HepG2 (cell line): ENCODE results near the gene HBE1. TPM values are rescaled to one million over a fixed set of nuclear protein-coding genes. Genes with fewer than 3 reads are reported as not detected.

ENCODE experiments used
- ATAC-seq: fragments of 200-7000 bp; cut with Tn5 transposase; 3 replicates; pipeline ENCODE4 v1.9.1; 2020; ENCODE audit warnings: mild to moderate bottlenecking, moderate library complexity
- BruUV-seq: library from RNA; stranded (reverse); fragments of 400-500 nt; replicated peaks from 2 replicates; lab custom pipeline; 2021; lab: Mats Ljungman, UMichigan
- CTCF ChIA-PET: fragments of 300-600 bp; formaldehyde crosslinking; extraction: SDS; loops from one replicate; lab custom pipeline; 2021; ENCODE audit warnings: low total read pairs, inconsistent platforms, low intra/inter-chr PET ratio; lab: Yijun Ruan, JAX
- POLR2A ChIA-PET: fragments of 350-600 bp; sonication (Branson Sonifier 250); formaldehyde crosslinking; loops from one replicate; lab custom pipeline; 2020; ENCODE audit warnings: antibody characterized with exemption, inconsistent platforms; lab: Yijun Ruan, JAX
- DNase-seq: peaks from one replicate; pipeline ENCODE4 v3.0.0-alpha.2; 2015; ENCODE audit warnings: low spot score
- FAIRE-seq: peaks from 3 replicates; lab custom pipeline; 2011; peaks lifted over from hg19 to GRCh38; lab: Jason Lieb, UNC
- H2AFZ ChIP-seq: one replicate; pipeline ENCODE4 v1.6.1; 2011; ENCODE audit warnings: low read length, inconsistent platforms
- H3K27ac ChIP-seq: fragments of 300-600 bp; 3 replicates; pipeline ENCODE4 v1.8.0; 2011; ENCODE audit warnings: mixed run types, mild to moderate bottlenecking, mixed read lengths, low read length, inconsistent platforms; ENCODE audit not compliant: insufficient read depth; ENCODE audit errors: extremely low read length
- H3K27me3 ChIP-seq, 2 experiments: fragments of 200-600 bp in 1 of 2; 2 replicates in 1 of 2; 3 replicates in 1 of 2; pipeline versions ENCODE4 v1.6.0 to v1.8.0; 2011; ENCODE audit warnings: low read length in 2 of 2, mild to moderate bottlenecking in 2 of 2, moderate library complexity in 2 of 2, inconsistent platforms in 1 of 2; ENCODE audit not compliant: insufficient read depth in 2 of 2, control insufficient read depth in 1 of 2
- H3K36me3 ChIP-seq, 2 experiments: fragments of 200-600 bp in 1 of 2; replicated peaks in 1 of 2; 2 replicates in 1 of 2; 3 replicates in 1 of 2; pipeline versions ENCODE4 v1.5.1 to v1.8.0; 2011; ENCODE audit warnings: low read length in 2 of 2, inconsistent platforms in 1 of 2; ENCODE audit not compliant: insufficient read depth in 2 of 2, control insufficient read depth in 1 of 2
- H3K4me1 ChIP-seq: 2 replicates; pipeline ENCODE4 v1.5.1; 2012; ENCODE audit warnings: low read length, inconsistent platforms; ENCODE audit not compliant: insufficient read depth
- H3K4me2 ChIP-seq: 2 replicates; pipeline ENCODE4 v1.6.0; 2011; ENCODE audit warnings: low read depth, low read length, inconsistent platforms
- H3K4me3 ChIP-seq, 3 experiments: fragments of 200-600 bp in 1 of 3; sonication (generic), shearing (Covaris generic) in 1 of 3; replicated peaks in 1 of 3; 2 replicates each; pipeline ENCODE4 v1.5.1; 2011 to 2016; ENCODE audit warnings: low read length in 3 of 3, inconsistent platforms in 2 of 3, low read depth in 2 of 3, mild to moderate bottlenecking in 2 of 3, control low read depth in 1 of 3, mixed read lengths in 1 of 3; ENCODE audit not compliant: insufficient read depth in 1 of 3
- H3K79me2 ChIP-seq: one replicate; pipeline ENCODE4 v1.6.1; 2011; ENCODE audit warnings: low read length, inconsistent platforms; ENCODE audit not compliant: insufficient read depth
- H3K9ac ChIP-seq: 2 replicates; pipeline ENCODE4 v1.6.0; 2011; ENCODE audit warnings: mild to moderate bottlenecking, low read depth, low read length, inconsistent platforms; ENCODE audit not compliant: insufficient read depth
- H3K9me3 ChIP-seq: 2 replicates; pipeline ENCODE4 v1.5.1; 2012; ENCODE audit warnings: mild to moderate bottlenecking, low read length
- H4K20me1 ChIP-seq: 2 replicates; pipeline ENCODE4 v1.6.0; 2011; ENCODE audit warnings: inconsistent platforms, mild to moderate bottlenecking, low read length, moderate library complexity; ENCODE audit not compliant: insufficient read depth
- CENPT ChIP-seq: sonication (generic); formaldehyde crosslinking; IDR thresholded peaks from 2 replicates; pipeline ENCODE4 v1.8.0; 2022; ENCODE audit warnings: low read depth, mild to moderate bottlenecking, moderate library complexity, missing genetic modification reagents
- ELF4 ChIP-seq: sonication (generic); formaldehyde crosslinking; IDR thresholded peaks from 2 replicates; pipeline ENCODE4 v1.5.0; 2020; ENCODE audit warnings: missing genetic modification reagents, mild to moderate bottlenecking, moderate library complexity, borderline replicate concordance
- JUN ChIP-seq: sonication (generic); formaldehyde crosslinking; IDR thresholded peaks from 2 replicates; pipeline ENCODE4 v1.4.0; 2020; ENCODE audit warnings: mild to moderate bottlenecking, missing genetic modification reagents
- KLF6 ChIP-seq: IDR thresholded peaks from 2 replicates; pipeline ENCODE4 v1.8.0; 2016; ENCODE audit warnings: missing biosample characterization, missing genetic modification reagents
- MED1 ChIP-seq: sonication (generic); formaldehyde crosslinking; IDR thresholded peaks from 2 replicates; pipeline ENCODE4 v1.4.0; 2020; ENCODE audit warnings: missing genetic modification reagents
- MED13 ChIP-seq: sonication (generic); formaldehyde crosslinking; IDR thresholded peaks from 2 replicates; pipeline ENCODE4 v1.5.0; 2020; ENCODE audit warnings: missing genetic modification reagents
- MLX ChIP-seq: IDR thresholded peaks from 2 replicates; pipeline ENCODE4 v1.6.1; 2016
- POLR2G ChIP-seq: fragments of 200-400 bp; formaldehyde crosslinking; IDR thresholded peaks from 2 replicates; pipeline ENCODE4 v1.6.1; 2018; ENCODE audit warnings: mild to moderate bottlenecking, low read depth, low read length, moderate library complexity
- RAD21 ChIP-seq: fragments of 450-650 bp; formaldehyde crosslinking; IDR thresholded peaks from 2 replicates; pipeline ENCODE4 v1.5.0; 2020; ENCODE audit warnings: mild to moderate bottlenecking
- SIN3A ChIP-seq: IDR thresholded peaks from 2 replicates; pipeline ENCODE4 v1.6.1; 2011; ENCODE audit warnings: low read depth, mild to moderate bottlenecking, control low read depth, low read length, borderline replicate concordance
- TFDP2 ChIP-seq: sonication (generic); formaldehyde crosslinking; IDR thresholded peaks from 2 replicates; pipeline ENCODE4 v1.4.0; 2020; ENCODE audit warnings: missing genetic modification reagents
- ZC3H13 ChIP-seq: sonication (generic); formaldehyde crosslinking; IDR thresholded peaks from 2 replicates; pipeline ENCODE4 v1.8.1; 2023; ENCODE audit warnings: mild to moderate bottlenecking, missing genetic modification reagents, moderate library complexity
- ZFP62 ChIP-seq: sonication (generic); formaldehyde crosslinking; IDR thresholded peaks from 2 replicates; pipeline ENCODE4 v1.4.0; 2020; ENCODE audit warnings: missing genetic modification reagents
- ZNF180 ChIP-seq: sonication (generic); formaldehyde crosslinking; IDR thresholded peaks from 2 replicates; pipeline ENCODE4 v1.4.0; 2020; ENCODE audit warnings: low read depth, missing genetic modification reagents, borderline replicate concordance
- ZNF597 ChIP-seq: sonication (generic); formaldehyde crosslinking; IDR thresholded peaks from 2 replicates; pipeline ENCODE4 v1.5.0; 2020; ENCODE audit warnings: missing genetic modification reagents
- ZNF703 ChIP-seq: sonication (generic); formaldehyde crosslinking; IDR thresholded peaks from 2 replicates; pipeline ENCODE4 v1.5.1; 2020; ENCODE audit warnings: missing genetic modification reagents, mild to moderate bottlenecking, moderate library complexity, borderline replicate concordance
- ZNF75D ChIP-seq: sonication (generic); formaldehyde crosslinking; IDR thresholded peaks from 2 replicates; pipeline ENCODE4 v1.8.1; 2023; ENCODE audit warnings: missing genetic modification reagents, mild to moderate bottlenecking, borderline replicate concordance
- ZNF768 ChIP-seq: sonication (generic); formaldehyde crosslinking; IDR thresholded peaks from 2 replicates; pipeline ENCODE4 v1.4.0; 2020; ENCODE audit warnings: missing genetic modification reagents
- WGBS: methylation state at CpG from one replicate; pipeline ENCODE4 v1.1.6; 2017; ENCODE audit warnings: low lambda C conversion rate; 5-methylcytosine and 5-hydroxymethylcytosine counted together
- in situ Hi-C: cut with HindIII; loops from 2 replicates; pipeline ENCODE4 v1.10.0; 2017; ENCODE audit warnings: low pct_unique_long_range_greater_than_20kb; ENCODE audit not compliant: extremely low pct_ligation_motif_present
- intact Hi-C: fragments of 100-400 bp; cut with micrococcal nuclease; formaldehyde crosslinking; loops from one replicate; pipeline ENCODE4 v1.10.0; 2022; ENCODE audit not compliant: unreplicated experiment
- polyA plus RNA-seq, 8 experiments: library from polyadenylated mRNA; depleted of rRNA in 3 of 8; stranded (reverse) in 7 of 8; unstranded in 1 of 8; fragments of >200 nt; fragmentation: Illumina TruSeq in 4 of 8; extraction: Trizol in 4 of 8; gene quantifications; 2 replicates each; pipeline versions ENCODE4 v1.2.1 to v1.2.3, GENCODE V29; 2011 to 2016; ENCODE audit warnings: low read depth in 4 of 8, missing spikeins in 1 of 8, mixed read lengths in 1 of 8; ENCODE audit not compliant: insufficient read depth in 1 of 8
- total RNA-seq, 5 experiments: library from RNA; depleted of rRNA; stranded (reverse); fragments of >200 nt; fragmentation: Illumina TruSeq; extraction: Trizol; gene quantifications; 2 replicates each; pipeline ENCODE4 v1.2.3, GENCODE V29; 2016; ENCODE audit warnings: low read depth in 1 of 5

HBE1 gene
- total and polyA plus RNA-seq, 2 of the 13 experiments (the other 11 are each of a cell fraction or from before 2014, with no cell fraction given): 0.24 to 0.35 TPM

- CTCF ChIA-PET: no interaction called here
- in situ Hi-C loops: no loop called here
These were observed 25.9 kb downstream of the HBE1 start for GRCh38 chr11:5243816-5244180.

More at GRCh38 chr11:5243816-5244180, 25.9 kb downstream of the HBE1 start:
- Histone ChIP-seq H3K4me3 (no peak overlapping the region), H3K79me2 (no peaks in the 10 kb centered on the region), H3K4me1 (no peaks in the 10 kb centered on the region), H3K4me2 (no peak overlapping the region), H3K27ac (no peak overlapping the region), H2AFZ (no peak overlapping the region), H3K27me3 (peaks cover 0 to 5% of the 10 kb centered on the region in 2 experiments; a peak in 1 of 5 replicates), H3K36me3 (no peaks in the 10 kb centered on the region), H4K20me1 (no peaks in the 10 kb centered on the region), H3K9me3 (no peaks in the 10 kb centered on the region), H3K9ac (no peak overlapping the region)
- POLR2A ChIA-PET: no interaction called here
- no peak for ATAC-seq
- WGBS: 5% methylated on average over 4 of the region's 4 CpGs
- no peak for DNase-seq
- no peak for TF ChIP-seq CENPT
- TF ChIP-seq TFDP2 (CRISPR knock-in tag): no peak
- TF ChIP-seq ZNF597 (CRISPR knock-in tag): no peak
- TF ChIP-seq ZNF703: no peak
- no peak for TF ChIP-seq ZNF75D (CRISPR knock-in tag)
- no peak for TF ChIP-seq MLX (CRISPR knock-in tag)
- TF ChIP-seq ELF4: no peak
- TF ChIP-seq MED13: no peak
- TF ChIP-seq JUN (CRISPR knock-in tag): no peak
- TF ChIP-seq ZNF768 (CRISPR knock-in tag): no peak
- TF ChIP-seq ZC3H13: no peak
- TF ChIP-seq KLF6 (CRISPR knock-in tag): no peak
- no peak for TF ChIP-seq SIN3A
- no peak for TF ChIP-seq MED1
- no peak for TF ChIP-seq ZNF180
- no peak for TF ChIP-seq ZFP62 (CRISPR knock-in tag)
- TF ChIP-seq POLR2G: no peak
- TF ChIP-seq RAD21 (CRISPR knock-in tag): no peak
- intact Hi-C loops: no loop called here
- BruUV-seq: no TSS peak
- FAIRE-seq: no peak
